Nephron (organoid): ENCODE data around the gene PKN2.

Source experiments
- H3K27ac Mint-ChIP-seq, 3 experiments: 2 replicates each; pipeline ENCODE4 v1.8.0; 2020; ENCODE audit warnings: mixed read lengths in 3 of 3, mild to moderate bottlenecking in 2 of 3, moderate library complexity in 1 of 3
- H3K27me3 Mint-ChIP-seq: 2 replicates; pipeline ENCODE4 v1.8.0; 2021; ENCODE audit warnings: low read depth, mild to moderate bottlenecking, moderate library complexity, mixed read lengths
- H3K36me3 Mint-ChIP-seq: 2 replicates; pipeline ENCODE4 v1.8.0; 2020; ENCODE audit warnings: low read depth, mixed read lengths
- H3K4me1 Mint-ChIP-seq: 2 replicates; pipeline ENCODE4 v1.8.0; 2020; ENCODE audit warnings: mixed read lengths
- H3K4me3 Mint-ChIP-seq, 3 experiments: 2 replicates each; pipeline ENCODE4 v1.8.0; 2020; ENCODE audit warnings: mild to moderate bottlenecking in 3 of 3, mixed read lengths in 3 of 3, moderate library complexity in 2 of 3
- H3K9me3 Mint-ChIP-seq: 2 replicates; pipeline ENCODE4 v1.8.0; 2020; ENCODE audit warnings: mixed read lengths
- CTCF ChIP-seq, 3 experiments: fragments of 200-600 bp; sonication (generic); IDR thresholded peaks; one replicate each; pipeline ENCODE4 v1.5.0; 2021; ENCODE audit warnings: antibody characterized with exemption in 3 of 3; ENCODE audit not compliant: unreplicated experiment in 3 of 3

The PKN2 gene

DNA sequence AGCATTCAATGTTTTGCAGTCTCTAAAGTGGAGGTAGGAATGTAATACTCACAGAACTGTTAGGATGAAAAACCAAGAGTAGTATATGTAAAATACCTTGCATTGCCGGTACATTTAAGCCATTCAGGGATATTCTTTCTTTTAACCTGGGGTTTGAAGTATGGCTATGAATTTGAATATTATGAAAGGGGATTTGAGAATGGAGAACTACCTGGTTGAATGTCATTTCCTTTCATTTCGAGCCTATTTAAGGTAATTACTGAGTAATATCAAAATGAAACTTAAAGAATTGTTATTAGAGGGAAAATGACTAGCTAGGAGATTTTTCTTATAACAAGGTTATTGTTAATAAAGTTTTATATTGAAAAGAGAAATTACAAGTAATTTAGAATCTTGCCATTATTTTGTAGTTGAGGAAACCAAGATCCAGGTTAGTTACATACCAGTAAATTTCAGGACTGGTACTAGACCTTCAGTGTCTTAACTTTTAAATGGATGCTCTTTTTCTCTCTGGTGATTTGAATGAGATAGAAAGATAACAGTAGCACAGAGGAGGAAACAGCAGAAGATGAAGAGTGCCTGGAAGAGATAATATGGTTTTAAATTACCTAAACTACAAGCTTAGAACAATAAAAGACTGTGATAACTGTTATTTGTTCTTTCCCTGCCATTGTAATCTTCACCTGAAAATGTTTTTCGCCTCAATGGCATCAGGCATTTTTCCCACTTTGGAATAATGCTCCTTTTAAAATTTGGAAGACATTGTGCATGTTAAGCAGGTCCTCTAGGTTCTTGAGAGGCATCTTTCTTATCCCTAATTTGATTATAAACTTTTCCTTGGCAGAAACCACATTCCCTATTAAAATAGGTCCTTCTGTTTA, 103.2 kb downstream of the PKN2 start:
- H3K4me3 Mint-ChIP-seq, result no peak overlapping the region
- no peaks in the 10 kb centered on the region for H3K9me3 Mint-ChIP-seq
- H3K27ac Mint-ChIP-seq, result no peak overlapping the region
- H3K27me3 Mint-ChIP-seq, result no peaks in the 10 kb centered on the region
- peaks cover 45% of the 10 kb centered on the region for H3K36me3 Mint-ChIP-seq
- no peak for TF ChIP-seq CTCF (IDR thresholded peaks at IDR 0.05; ENCODE audit: unreplicated experiment in 3 of 3)
- H3K4me1 Mint-ChIP-seq, result no peaks in the 10 kb centered on the region

GRCh38 chr1:88791192-88791591, 107.1 kb downstream of the PKN2 start:
- Mint-ChIP-seq H3K27ac (no peak overlapping the region), H3K4me3 (no peak overlapping the region), H3K36me3 (peaks cover 45% of the 10 kb centered on the region), H3K27me3 (no peaks in the 10 kb centered on the region), H3K4me1 (no peaks in the 10 kb centered on the region), H3K9me3 (no peaks in the 10 kb centered on the region)
- no peak for TF ChIP-seq CTCF (IDR thresholded peaks at IDR 0.05; ENCODE audit: unreplicated experiment in 3 of 3)

GRCh38 chr1:88799491-88799890, 115.4 kb downstream of the PKN2 start:
- Mint-ChIP-seq H3K4me3 (no peak overlapping the region), H3K27me3 (no peaks in the 10 kb centered on the region), H3K4me1 (no peaks in the 10 kb centered on the region), H3K9me3 (no peaks in the 10 kb centered on the region), H3K36me3 (peaks cover 69% of the 10 kb centered on the region), H3K27ac (peak overlapping the region; percentile 32 to 65 (median 35))
- no peak for TF ChIP-seq CTCF (IDR thresholded peaks at IDR 0.05; ENCODE audit: unreplicated experiment in 3 of 3)

DNA sequence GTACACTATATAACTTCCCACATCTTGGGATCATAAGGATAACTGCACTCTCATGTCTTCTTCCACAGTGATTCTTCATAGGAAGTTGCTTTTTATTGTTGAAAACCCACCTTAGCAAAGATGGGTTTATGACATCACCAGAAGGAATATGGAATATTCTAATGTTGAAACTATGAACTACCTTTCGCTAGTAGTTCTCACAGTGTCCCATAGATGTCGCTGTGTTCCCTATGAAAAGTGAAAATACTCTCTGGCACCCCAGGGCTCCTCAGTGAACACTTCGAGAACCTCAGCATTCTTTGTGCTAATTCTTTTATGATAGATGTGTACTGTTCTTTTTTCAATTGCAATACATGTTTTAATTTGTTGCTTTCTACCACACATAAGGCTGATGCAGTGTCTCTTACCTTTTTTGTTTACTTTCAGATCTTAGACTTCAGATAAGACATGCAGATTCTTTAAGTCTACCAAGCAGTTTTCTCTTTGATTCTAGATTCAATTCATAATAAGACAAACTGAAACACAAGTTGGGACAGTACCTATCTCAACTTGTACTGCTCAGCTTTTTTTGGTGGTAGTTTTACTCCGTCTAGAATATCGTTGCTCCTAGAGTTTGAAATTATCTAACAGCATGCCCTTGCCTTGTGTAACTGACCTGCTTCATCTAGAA, 116.4 kb downstream of the PKN2 start:
- Mint-ChIP-seq H3K27ac (no peak overlapping the region), H3K4me1 (no peaks in the 10 kb centered on the region), H3K4me3 (no peak overlapping the region), H3K36me3 (peaks cover 62% of the 10 kb centered on the region), H3K9me3 (no peaks in the 10 kb centered on the region), H3K27me3 (no peaks in the 10 kb centered on the region)
- peak; percentile 35 to 50 (median 47) for TF ChIP-seq CTCF (IDR thresholded peaks at IDR 0.05; ENCODE audit: unreplicated experiment in 3 of 3)

GRCh38 chr1:88801575-88802208, 117.6 kb downstream of the PKN2 start:
- no peak for TF ChIP-seq CTCF (IDR thresholded peaks at IDR 0.05; ENCODE audit: unreplicated experiment in 3 of 3)
- H3K27me3 Mint-ChIP-seq, result no peaks in the 10 kb centered on the region
- no peaks in the 10 kb centered on the region for H3K4me1 Mint-ChIP-seq

More at GRCh38 chr1:88801575-88802208, 117.6 kb downstream of the PKN2 start:
- peaks cover 67% of the 10 kb centered on the region for H3K36me3 Mint-ChIP-seq
- H3K4me3 Mint-ChIP-seq, result no peak overlapping the region
- peak overlapping the region in 1 of 3 experiments; percentile 17 for H3K27ac Mint-ChIP-seq
- H3K9me3 Mint-ChIP-seq, result no peaks in the 10 kb centered on the region
